Astrocyte (in vitro differentiated cells and primary cell): ENCODE data around the gene LYRM2. TPM values are rescaled to one million over a fixed set of nuclear protein-coding genes. Genes with fewer than 3 reads are reported as not detected.
A peak's percentile ranks its signal among the peaks of the same experiment; 100 is the strongest.
"Not testable (repeated sequence)": the region's sequence is repeated elsewhere in the genome, so short reads cannot be mapped to it uniquely, and the experiment has no call there.

Experiments used
- DNase-seq: peaks from one replicate; pipeline ENCODE4 v3.0.0-alpha.2; 2010; ENCODE audit warnings: low read depth
- FAIRE-seq: peaks from 2 replicates; lab custom pipeline; 2011; peaks lifted over from hg19 to GRCh38; lab: Jason Lieb, UNC
- H2AFZ ChIP-seq: 2 replicates; pipeline ENCODE4 v1.6.0; 2012; ENCODE audit warnings: low read depth, low read length, inconsistent platforms
- H3K27ac ChIP-seq: 2 replicates; pipeline ENCODE4 v1.5.1; 2011; ENCODE audit warnings: low read depth, low read length, inconsistent platforms
- H3K27me3 ChIP-seq: 2 replicates; pipeline ENCODE4 v1.6.0; 2011; ENCODE audit warnings: low read length, inconsistent platforms; ENCODE audit not compliant: insufficient read depth
- H3K36me3 ChIP-seq: 2 replicates; pipeline ENCODE4 v1.5.1; 2011; ENCODE audit warnings: low read length, inconsistent platforms; ENCODE audit not compliant: insufficient read depth
- H3K4me1 ChIP-seq: 2 replicates; pipeline ENCODE4 v1.5.1; 2011; ENCODE audit warnings: low read length, inconsistent platforms; ENCODE audit not compliant: insufficient read depth
- H3K4me2 ChIP-seq: 2 replicates; pipeline ENCODE4 v1.6.0; 2012; ENCODE audit warnings: low read length, inconsistent platforms
- H3K4me3 ChIP-seq: 2 replicates; pipeline ENCODE4 v1.5.1; 2011; ENCODE audit warnings: low read depth, mild to moderate bottlenecking, low read length, inconsistent platforms; ENCODE audit not compliant: insufficient read depth
- H3K79me2 ChIP-seq: 2 replicates; pipeline ENCODE4 v1.6.0; 2012; ENCODE audit warnings: mild to moderate bottlenecking, low read length, inconsistent platforms; ENCODE audit not compliant: insufficient read depth
- H3K9ac ChIP-seq: 2 replicates; pipeline ENCODE4 v1.6.0; 2012; ENCODE audit warnings: mild to moderate bottlenecking, low read length, inconsistent platforms
- H3K9me3 ChIP-seq: 2 replicates; pipeline ENCODE4 v1.5.1; 2012; ENCODE audit warnings: low read depth, mild to moderate bottlenecking, low read length, inconsistent platforms; ENCODE audit not compliant: insufficient read depth
- H4K20me1 ChIP-seq: 2 replicates; pipeline ENCODE4 v1.6.0; 2012; ENCODE audit warnings: low read length, inconsistent platforms; ENCODE audit not compliant: insufficient read depth
- H3K27ac Mint-ChIP-seq: one replicate; pipeline ENCODE4 v1.8.0; 2021; ENCODE audit warnings: mild to moderate bottlenecking, mixed read lengths; ENCODE audit not compliant: unreplicated experiment
- H3K27me3 Mint-ChIP-seq: one replicate; pipeline ENCODE4 v1.8.0; 2021; ENCODE audit warnings: low read depth, mixed read lengths; ENCODE audit not compliant: unreplicated experiment
- H3K36me3 Mint-ChIP-seq: one replicate; pipeline ENCODE4 v1.8.0; 2021; ENCODE audit warnings: low read depth, mixed read lengths; ENCODE audit not compliant: unreplicated experiment
- H3K4me1 Mint-ChIP-seq: one replicate; pipeline ENCODE4 v1.8.0; 2021; ENCODE audit warnings: low read depth, mixed read lengths; ENCODE audit not compliant: unreplicated experiment
- H3K4me3 Mint-ChIP-seq: one replicate; pipeline ENCODE4 v1.8.0; 2021; ENCODE audit warnings: mild to moderate bottlenecking, moderate library complexity, mixed read lengths; ENCODE audit not compliant: unreplicated experiment
- H3K9me3 Mint-ChIP-seq: one replicate; pipeline ENCODE4 v1.8.0; 2021; ENCODE audit warnings: mild to moderate bottlenecking, mixed read lengths; ENCODE audit not compliant: unreplicated experiment
- EZH2 ChIP-seq: IDR thresholded peaks from 2 replicates; pipeline ENCODE4 v1.6.1; 2012; ENCODE audit warnings: mild to moderate bottlenecking, low read length, inconsistent platforms; ENCODE audit not compliant: insufficient read depth
- total RNA-seq: library from RNA; stranded (reverse); gene quantifications from 2 replicates; pipeline ENCODE4 v1.2.1, GENCODE V29; 2021
- TF ChIP-seq, protein P1 (sequence below): IDR thresholded peaks from 2 replicates; pipeline ENCODE4 v1.5.1; 2011; ENCODE audit warnings: low read depth, mild to moderate bottlenecking, inconsistent platforms, low read length, moderate library complexity; ENCODE audit not compliant: insufficient read depth

The LYRM2 gene
- total RNA-seq, 1 donor from 2014 or later = 39.2 TPM

DNA sequence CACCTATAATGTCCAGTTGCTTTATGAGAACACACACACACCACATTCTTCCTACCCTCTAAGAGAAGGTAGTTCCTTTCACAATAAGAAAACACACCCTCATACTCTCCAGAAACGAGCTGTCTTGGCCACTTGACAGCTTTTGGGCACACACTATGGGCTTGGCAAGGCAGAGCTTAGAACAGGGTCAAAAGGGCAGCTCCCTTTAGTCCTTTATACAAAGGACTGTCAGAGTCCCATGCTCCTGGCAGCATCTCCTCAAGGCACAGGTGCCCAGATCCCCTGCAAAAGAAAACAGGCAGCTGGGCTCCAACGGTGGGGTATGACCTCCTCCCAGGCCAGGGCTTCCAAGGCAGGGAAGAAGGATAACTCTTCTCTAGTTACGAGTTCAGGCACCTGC is 4.9 kb upstream of the LYRM2 start:
- no peak overlapping the region for H3K4me3 Mint-ChIP-seq
- no peak for FAIRE-seq

DNA sequence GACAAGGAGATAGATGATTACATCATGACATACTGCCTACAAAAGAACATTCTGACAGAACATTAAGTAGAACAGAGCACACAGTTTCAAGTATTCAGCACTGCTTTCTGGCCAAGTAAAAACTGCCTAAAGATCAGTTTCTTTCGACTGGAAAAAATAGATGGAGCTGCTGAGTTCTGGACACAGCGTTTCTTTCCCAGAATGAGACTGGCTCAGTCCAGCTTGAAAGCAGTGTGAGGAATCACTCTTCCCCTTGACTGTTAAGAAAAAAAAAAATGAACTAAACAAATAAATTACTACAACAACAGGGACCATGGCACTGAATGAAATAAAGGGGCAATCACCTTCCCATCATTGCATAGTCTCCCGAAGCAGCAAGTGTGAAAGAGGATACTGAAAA is 4.4 kb upstream of the LYRM2 start:
- no peak for DNase-seq
- Histone ChIP-seq H3K4me1 (peaks cover 11% of the 10 kb centered on the region), H3K79me2 (peaks cover 24% of the 10 kb centered on the region), H4K20me1 (peaks cover 3% of the 10 kb centered on the region), H3K36me3 (peaks cover 12% of the 10 kb centered on the region), H3K9ac (no peak overlapping the region), H2AFZ (no peak overlapping the region), H3K4me2 (no peak overlapping the region), H3K4me3 (no peak overlapping the region), H3K27ac (no peak overlapping the region), H3K9me3 (no peaks in the 10 kb centered on the region), H3K27me3 (no peaks in the 10 kb centered on the region)
- Mint-ChIP-seq H3K27me3 (no peaks in the 10 kb centered on the region), H3K27ac (no peak overlapping the region), H3K4me3 (no peak overlapping the region), H3K4me1 (peaks cover 9% of the 10 kb centered on the region), H3K9me3 (no peaks in the 10 kb centered on the region), H3K36me3 (peaks cover 8% of the 10 kb centered on the region)
- FAIRE-seq = peak; percentile 13
- no peak for TF ChIP-seq EZH2
- TF ChIP-seq, protein P1, sequence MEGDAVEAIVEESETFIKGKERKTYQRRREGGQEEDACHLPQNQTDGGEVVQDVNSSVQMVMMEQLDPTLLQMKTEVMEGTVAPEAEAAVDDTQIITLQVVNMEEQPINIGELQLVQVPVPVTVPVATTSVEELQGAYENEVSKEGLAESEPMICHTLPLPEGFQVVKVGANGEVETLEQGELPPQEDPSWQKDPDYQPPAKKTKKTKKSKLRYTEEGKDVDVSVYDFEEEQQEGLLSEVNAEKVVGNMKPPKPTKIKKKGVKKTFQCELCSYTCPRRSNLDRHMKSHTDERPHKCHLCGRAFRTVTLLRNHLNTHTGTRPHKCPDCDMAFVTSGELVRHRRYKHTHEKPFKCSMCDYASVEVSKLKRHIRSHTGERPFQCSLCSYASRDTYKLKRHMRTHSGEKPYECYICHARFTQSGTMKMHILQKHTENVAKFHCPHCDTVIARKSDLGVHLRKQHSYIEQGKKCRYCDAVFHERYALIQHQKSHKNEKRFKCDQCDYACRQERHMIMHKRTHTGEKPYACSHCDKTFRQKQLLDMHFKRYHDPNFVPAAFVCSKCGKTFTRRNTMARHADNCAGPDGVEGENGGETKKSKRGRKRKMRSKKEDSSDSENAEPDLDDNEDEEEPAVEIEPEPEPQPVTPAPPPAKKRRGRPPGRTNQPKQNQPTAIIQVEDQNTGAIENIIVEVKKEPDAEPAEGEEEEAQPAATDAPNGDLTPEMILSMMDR = no peak

More for the DNA sequence above, 4.9 kb upstream of the LYRM2 start:
- Mint-ChIP-seq H3K27me3 (no peaks in the 10 kb centered on the region), H3K9me3 (no peaks in the 10 kb centered on the region), H3K27ac (no peak overlapping the region), H3K4me1 (peaks cover 9% of the 10 kb centered on the region), H3K36me3 (peaks cover 8% of the 10 kb centered on the region)
- Histone ChIP-seq H2AFZ (no peak overlapping the region), H3K4me3 (no peak overlapping the region), H3K9me3 (no peaks in the 10 kb centered on the region), H4K20me1 (peaks cover 3% of the 10 kb centered on the region), H3K9ac (no peak overlapping the region), H3K27ac (no peak overlapping the region), H3K4me2 (no peak overlapping the region), H3K79me2 (peaks cover 22% of the 10 kb centered on the region), H3K4me1 (peaks cover 8% of the 10 kb centered on the region), H3K36me3 (peaks cover 14% of the 10 kb centered on the region), H3K27me3 (no peaks in the 10 kb centered on the region)
- TF ChIP-seq, protein P1 = no peak
- no peak for TF ChIP-seq EZH2
- no peak for DNase-seq

DNA sequence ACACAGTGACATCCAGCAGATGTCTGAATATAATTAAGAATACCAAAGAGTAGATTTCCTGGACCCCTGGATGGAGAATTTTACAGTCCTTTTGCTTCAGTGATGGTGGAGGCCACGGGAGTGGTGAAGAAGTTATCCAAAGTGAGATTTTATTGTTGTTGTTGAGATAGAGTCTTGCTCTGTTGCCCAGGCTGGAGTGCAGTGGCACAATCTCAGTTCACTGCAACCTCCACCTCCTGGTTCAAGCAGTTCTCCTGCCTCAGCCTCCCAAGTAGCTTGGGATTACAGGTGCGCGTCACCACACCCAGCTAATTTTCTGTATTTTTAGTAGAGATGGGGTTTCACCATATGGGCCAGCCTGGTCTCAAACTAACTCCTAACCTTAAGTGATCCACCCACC is 3.0 kb upstream of the LYRM2 start:
- Mint-ChIP-seq H3K4me3 (peak overlapping the region; percentile 40), H3K27ac (peak overlapping the region; percentile 86), H3K4me1 (peaks cover 15% of the 10 kb centered on the region)
- not testable (repeated sequence) for H4K20me1 ChIP-seq, H3K9me3 Mint-ChIP-seq, H3K4me3 ChIP-seq, H3K36me3 Mint-ChIP-seq, FAIRE-seq, H3K27me3 ChIP-seq, DNase-seq, H3K9me3 ChIP-seq, H3K27me3 Mint-ChIP-seq, H2AFZ ChIP-seq
- peaks cover 16% of the 10 kb centered on the region for H3K36me3 ChIP-seq
- H3K4me2 ChIP-seq = peak overlapping the region; percentile 56
- peaks cover 33% of the 10 kb centered on the region for H3K79me2 ChIP-seq
- peak overlapping the region; percentile 78 for H3K27ac ChIP-seq
- H3K9ac ChIP-seq = peak overlapping the region; percentile 67
- H3K4me1 ChIP-seq = peaks cover 16% of the 10 kb centered on the region
